ENCODE results near the gene VCAN.

VCAN gene

GRCh38 chr5:83540783-83541182 is 69.2 kb downstream of the VCAN start:
- DNase-seq, result no peak

- DNase-seq, result no peak
Observed at GRCh38 chr5:83542839-83543238, 71.3 kb downstream of the VCAN start.

- no peak for DNase-seq
Observed at GRCh38 chr5:83543898-83544297, 72.4 kb downstream of the VCAN start.

GRCh38 chr5:83547161-83547560 is 75.6 kb downstream of the VCAN start:
- no peak for DNase-seq

GRCh38 chr5:83547889-83548288 is 76.3 kb downstream of the VCAN start:
- no peak for DNase-seq

- no peak for DNase-seq
Observed at GRCh38 chr5:83548581-83548980, 77.0 kb downstream of the VCAN start.

GRCh38 chr5:83549076-83549475 is 77.5 kb downstream of the VCAN start:
- no peak for DNase-seq

GRCh38 chr5:83549674-83550073 is 78.1 kb downstream of the VCAN start:
- DNase-seq, result no peak

GRCh38 chr5:83551821-83552220 is 80.3 kb downstream of the VCAN start:
- no peak for DNase-seq

- no peak for DNase-seq
Observed at GRCh38 chr5:83552275-83552674, 80.7 kb downstream of the VCAN start.

GRCh38 chr5:83553000-83553486 is 81.5 kb downstream of the VCAN start:
- no peak for DNase-seq

GRCh38 chr5:83554133-83554532 is 82.6 kb downstream of the VCAN start:
- DNase-seq, result no peak

- DNase-seq, result no peak
Observed at GRCh38 chr5:83554686-83555085, 83.1 kb downstream of the VCAN start.

- DNase-seq, result no peak
Observed at GRCh38 chr5:83555263-83555662, 83.7 kb downstream of the VCAN start.

- no peak for DNase-seq
Observed at GRCh38 chr5:83556190-83556589, 84.6 kb downstream of the VCAN start.

GRCh38 chr5:83559118-83559785 is 87.7 kb downstream of the VCAN start:
- no peak for DNase-seq

GRCh38 chr5:83562071-83562606 is 90.6 kb downstream of the VCAN start:
- no peak for DNase-seq

- no peak for DNase-seq
Observed at GRCh38 chr5:83562791-83563557, 91.4 kb downstream of the VCAN start.

- DNase-seq, result no peak
Observed at GRCh38 chr5:83563631-83564030, 92.1 kb downstream of the VCAN start.

GRCh38 chr5:83564069-83564749 is 92.7 kb downstream of the VCAN start:
- peak in 1 of 2 donors; percentile 31 for DNase-seq

GRCh38 chr5:83567741-83568140 is 96.2 kb downstream of the VCAN start:
- DNase-seq, result no peak

GRCh38 chr5:83568186-83568585 is 96.6 kb downstream of the VCAN start:
- DNase-seq, result no peak

GRCh38 chr5:83570916-83571315 is 99.4 kb downstream of the VCAN start:
- DNase-seq, result no peak

- no peak for DNase-seq
Observed at GRCh38 chr5:83572271-83572670, 100.7 kb downstream of the VCAN start.

Measured in CD4-positive, alpha-beta T cell treated with Interleukin-1 beta for 1 hour (primary cell).